ENCODE data around the gene KRT23.

Gene KRT23

DNA sequence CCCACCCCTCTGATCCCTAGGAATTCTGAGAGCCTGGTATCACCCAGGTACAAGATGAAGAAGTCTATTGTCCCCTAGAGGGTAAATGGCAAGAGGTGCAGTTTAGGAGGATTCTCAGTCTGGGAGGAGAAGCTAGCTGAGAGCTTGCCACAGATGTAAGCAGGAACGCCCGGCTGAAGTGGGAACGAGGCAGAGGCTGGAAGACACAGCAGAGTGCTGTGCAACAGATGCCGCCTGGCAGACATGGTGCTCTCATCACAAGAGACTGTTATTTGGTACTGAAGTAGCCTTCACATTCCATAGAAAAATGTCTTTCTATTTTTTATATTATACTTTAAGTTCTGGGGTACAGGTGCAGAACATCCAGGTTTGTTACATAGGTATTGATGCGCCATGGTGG, 32.1 kb downstream of the KRT23 start:
- no peak for DNase-seq

DNA sequence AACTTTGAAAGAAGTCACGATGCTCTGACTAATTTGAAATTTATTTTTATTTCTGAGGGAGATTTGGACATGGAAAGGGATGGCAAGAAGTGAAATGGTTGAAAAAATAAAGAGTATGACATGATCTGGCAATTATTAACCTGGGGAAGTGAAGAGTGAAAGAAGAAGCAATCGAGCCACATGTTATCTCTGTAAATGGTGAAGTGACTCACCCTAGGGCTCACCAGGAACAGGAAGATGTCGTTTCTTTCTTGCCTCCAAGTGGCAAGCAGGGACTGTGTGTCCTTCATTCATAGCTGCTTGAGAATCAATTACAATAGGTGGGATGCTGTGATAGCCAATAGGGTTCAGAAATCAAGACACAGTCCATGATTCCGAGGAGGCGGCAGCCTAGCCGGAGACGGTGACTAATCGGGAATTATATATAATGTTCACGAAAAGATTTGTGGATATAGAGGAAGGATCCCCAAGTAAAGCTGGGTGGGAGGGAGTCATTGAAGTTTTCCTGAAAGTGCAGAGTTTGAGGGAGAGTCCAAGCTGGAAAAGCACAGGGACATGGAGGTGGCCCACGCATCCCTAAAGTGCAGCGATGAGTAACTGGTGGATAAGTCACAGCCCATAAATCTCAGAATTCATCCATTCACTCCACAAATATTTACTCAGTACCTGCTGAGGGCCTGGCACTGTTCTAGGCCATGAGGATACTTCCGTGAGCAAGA, 34.2 kb downstream of the KRT23 start:
- peak; percentile 52 for DNase-seq

DNA sequence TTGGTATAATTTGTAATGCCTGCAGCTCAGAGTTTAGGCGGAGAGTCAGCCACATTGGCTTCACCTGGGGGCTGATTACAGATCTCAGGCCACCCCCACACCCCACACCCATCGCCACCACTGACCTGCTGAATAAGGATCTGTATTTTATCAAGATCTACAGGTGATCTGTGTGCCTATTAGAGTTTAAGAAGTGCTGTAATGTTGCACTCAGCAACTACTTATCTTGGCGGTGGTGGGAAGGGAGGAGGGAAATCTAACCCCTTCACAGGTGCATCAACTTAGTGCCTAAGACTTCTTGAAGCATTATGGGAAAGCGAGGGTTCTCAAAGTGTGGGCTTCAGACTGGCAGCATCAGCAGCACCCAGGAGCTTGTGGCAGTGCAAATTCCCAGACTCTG, 34.9 kb downstream of the KRT23 start:
- DNase-seq: no peak

DNA sequence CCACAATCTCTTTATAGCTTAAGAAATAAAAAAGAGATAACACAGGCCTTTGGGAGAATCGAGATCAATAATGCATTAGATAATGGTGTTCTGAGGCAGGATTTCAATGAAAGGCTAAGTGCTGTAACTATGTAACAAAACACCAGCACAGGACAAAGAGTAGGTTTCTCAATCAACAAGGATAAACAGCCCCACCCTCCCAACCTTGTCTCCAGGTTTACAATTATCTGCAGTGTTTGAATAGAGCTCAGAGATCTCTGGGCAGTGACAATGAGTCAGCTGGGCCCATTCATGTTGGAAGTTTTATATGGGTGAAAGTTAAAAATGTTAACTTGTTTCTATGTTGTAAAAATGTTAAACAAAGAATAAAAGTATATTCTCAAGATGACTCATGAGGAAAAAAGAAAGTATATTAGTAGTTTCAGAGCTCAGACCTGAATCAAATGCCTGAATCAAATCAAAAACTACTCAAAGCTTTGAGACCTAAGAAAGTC, 35.4 kb downstream of the KRT23 start:
- DNase-seq: no peak

DNA sequence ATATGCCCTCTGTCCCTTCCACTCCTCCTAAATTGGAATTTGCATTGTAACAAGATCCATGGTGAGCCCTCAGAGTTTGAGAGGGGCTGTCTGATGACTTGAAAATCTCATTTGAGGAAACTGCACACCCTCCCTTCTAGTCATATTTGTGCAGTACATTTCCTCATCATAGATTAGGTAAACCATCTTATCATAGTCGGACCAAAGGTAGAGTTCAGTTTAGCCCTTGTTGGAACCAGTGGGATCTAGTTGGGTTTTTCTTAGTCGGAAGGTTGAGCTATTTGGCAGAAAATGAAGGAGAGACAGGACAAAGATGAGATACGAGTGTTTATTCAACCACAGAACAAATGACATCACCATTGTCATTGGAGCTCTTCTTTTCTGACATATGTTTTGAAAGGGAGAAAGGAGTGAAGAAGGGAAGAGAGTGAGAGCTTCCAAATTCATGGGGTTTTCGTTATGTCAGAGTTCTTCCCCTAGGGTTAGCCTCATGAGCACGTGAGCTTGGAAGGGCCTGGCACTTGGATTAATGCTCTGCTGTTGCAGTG, 36.6 kb downstream of the KRT23 start:
- DNase-seq: no peak

DNA sequence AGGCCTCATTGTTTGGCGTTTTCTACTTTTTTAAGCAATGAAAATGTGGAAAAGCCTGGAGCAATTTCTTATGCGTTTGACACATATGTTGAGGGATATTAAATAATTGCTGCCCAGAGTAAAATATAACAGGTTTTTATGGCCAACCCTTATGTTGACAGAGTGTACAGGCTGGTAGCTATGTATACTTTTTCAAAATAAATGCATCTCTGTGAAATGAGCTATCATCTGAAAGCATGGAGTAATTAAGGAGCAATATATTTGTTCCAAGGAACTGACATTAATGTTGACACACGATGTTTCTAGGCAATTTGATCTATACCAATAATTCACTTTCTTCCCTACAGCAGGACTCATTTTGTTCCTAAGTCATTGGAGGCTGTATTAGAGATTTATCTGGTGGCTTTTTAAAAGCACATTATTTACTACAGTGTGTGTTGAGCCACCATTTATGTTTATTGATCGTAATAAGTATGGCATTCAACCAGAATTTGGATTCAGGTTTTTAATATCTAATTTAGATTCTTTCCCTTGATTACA, 40.5 kb downstream of the KRT23 start:
- no peak for DNase-seq

DNA sequence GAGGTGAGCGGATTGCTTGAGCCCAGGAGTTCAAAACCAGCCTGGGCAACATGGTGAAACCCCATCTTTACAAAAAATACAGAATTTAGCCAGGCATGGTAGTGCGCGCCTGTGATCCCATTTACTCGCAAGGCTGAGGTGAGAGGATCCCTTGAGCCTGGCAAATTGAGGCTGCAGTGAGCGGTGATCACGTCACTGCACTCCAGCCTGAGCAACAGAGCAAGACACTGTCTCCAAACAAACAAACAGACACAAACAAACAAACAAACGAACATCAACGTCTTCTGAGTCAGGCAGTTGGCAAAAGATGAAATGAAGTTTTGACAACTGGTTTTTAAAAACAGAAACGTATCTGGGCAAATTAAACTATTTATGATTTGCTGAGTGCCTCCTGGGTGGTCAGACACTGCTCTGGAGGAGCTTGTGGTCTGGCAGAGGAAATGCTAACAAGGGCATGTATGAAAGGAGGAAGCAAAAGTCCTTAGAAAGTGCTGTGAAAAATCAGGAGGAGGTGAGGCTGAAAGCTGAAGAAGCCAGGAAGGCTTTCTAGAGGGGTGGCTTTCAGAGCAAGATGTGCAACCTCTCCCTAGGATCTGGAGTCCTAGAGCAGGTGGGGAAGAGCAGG, 42.2 kb downstream of the KRT23 start:
- no peak for DNase-seq

DNA sequence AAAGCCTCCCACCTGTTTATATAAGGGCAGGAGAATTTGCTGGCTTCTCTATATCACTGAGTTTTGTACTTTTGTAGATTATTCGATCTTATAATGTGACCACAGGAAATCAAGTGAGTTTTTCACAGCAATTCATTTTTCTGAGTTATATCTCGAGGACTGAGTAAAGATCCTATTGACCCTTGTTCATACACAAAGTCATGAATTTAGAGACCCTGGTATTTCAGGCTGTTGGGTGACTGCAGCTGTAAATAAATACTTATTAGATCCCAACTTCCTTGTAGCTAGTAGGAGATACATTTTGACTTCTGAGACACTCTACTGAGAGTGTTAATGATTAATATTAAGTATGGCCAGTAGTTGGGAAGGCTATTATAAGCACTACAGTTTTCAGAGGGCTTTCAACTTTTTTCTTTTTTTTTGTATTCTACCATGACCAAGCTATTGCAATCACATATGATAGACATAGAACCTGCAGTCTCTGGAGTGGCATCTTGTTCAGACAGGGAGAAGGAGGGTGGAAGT, 49.2 kb downstream of the KRT23 start:
- DNase-seq: no peak

DNA sequence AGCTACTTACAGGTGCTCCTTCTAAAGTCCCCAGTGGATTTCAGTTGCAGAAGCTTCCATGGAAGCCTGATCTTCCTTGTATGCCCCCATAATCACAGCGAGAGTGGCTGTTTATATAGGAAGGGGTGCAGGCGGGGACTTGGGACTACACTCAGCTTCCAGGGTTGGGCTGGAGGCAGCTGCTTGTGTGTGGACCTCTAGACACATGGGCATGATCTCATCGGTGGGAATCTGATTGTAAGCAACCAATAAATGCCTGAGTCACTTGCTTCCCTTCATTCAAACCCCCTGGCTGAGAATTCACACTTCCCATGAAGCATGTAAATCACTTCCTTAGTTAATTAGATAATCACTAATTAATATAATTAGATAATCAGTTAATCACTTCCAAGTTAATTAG, 51.4 kb downstream of the KRT23 start:
- DNase-seq: no peak

DNA sequence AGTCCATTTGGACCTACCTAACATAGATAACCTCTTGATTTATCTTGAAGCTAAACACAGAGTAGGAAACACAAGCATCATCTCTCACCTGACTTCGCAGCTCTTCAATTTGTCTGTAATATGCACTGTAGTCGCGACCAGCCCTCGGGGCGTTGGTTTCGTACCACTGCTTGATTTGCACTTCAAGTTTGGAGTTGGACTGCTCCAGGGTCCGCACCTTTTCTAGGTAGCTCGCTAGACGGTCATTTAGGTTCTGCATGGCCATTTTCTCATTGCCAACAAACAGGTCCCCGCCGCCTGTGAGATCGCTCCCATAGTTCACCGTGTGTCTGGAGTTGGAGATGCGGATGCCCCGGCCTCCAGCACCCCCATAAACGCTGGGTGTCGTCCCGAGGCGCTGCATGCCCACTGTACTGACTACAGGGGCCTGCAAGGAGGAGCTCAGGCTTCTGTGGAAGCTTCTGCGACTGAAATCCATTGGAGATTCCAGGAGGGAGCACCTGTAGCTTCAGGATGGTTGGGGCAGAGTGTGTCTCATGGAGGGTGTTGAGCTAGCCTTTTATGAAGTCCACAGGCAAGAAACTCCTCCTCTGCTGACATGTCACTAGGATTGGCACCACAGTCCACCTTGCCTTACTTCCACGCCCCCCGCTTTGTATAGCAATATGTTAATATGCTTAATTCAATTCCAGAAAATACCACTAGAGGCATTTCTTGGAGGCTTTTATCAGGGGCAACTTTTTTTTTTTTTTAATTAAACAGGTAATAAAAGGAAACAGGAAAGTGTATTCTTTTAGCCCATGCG, 52.5 kb downstream of the KRT23 start, which contains the start of gene KRT20:
TSS of gene KRT20 (minus strand) at position 535 of the 805 bp plus-strand sequence. CDS start at position 478, 57 bp downstream.
- peak; percentile 5 for DNase-seq

DNA sequence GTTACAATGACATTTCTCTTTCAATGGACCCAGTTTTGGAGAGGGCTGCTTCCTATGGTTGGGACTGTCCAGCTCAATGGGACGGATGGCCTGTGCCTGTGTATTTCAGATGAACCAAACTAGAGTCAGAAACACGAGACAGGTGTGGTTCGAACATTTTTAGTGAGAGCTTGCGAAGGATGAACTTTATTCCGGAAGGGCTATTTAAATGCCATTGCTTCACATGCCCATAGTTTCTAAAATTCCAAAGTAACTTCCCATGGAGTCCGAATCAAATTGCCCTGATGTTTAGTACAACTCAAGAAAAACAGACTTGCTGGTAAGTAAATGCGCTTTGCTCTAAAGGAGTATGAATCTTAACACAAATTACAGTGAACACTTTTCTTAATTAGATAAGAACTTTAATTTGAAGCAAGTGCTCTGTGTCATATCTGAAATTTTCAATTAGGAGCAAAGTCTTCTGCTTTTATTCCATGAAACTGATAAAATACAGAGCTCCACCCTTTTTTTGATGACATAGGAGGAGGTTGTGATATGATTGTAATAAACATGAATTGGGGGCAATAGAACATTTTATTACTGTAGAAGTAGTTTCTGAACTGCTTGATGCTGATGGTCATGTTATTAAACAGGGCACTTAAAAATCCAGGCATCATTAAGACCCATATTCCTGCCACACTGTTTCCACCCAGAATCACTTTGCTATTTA, 53.7 kb downstream of the KRT23 start:
- no peak for DNase-seq

DNA sequence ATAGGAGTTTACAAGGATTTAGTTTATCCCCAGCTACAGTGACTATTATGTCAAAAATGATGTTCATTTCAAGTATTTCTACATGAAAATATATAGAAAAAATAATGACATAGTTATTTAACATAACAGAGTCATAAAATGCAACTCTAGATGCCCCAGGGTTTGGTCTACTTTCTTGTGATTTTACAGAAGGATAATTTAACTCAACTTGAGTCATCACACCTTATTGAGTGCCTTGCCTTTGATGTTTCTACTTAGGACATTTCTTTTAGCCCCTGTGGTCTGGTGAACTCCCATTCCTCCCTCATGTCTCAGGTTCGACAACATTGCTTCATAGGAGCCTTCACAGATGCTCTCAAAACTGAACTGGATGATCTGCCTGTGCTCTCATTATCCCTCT, 54.4 kb downstream of the KRT23 start:
- DNase-seq: no peak

DNA sequence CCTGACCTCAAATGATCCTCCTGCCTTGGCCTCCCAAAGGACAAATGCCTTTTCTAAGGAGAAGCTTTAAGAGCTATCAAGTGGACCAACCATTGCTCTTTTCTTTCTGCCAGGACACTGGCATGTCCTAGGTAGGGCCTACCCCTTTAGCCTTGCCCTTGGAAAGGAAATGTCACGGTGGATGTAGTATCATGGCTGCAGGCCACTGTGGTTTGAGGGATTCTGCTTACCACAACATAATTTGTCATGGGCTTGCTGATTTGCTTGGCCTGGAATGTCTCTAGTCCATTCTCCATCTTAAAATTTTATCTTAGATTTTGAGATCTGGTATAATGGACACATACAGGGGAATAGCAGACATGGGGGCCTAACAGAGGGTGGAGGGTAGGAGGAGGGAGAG, 58.4 kb downstream of the KRT23 start:
- no peak for DNase-seq

DNA sequence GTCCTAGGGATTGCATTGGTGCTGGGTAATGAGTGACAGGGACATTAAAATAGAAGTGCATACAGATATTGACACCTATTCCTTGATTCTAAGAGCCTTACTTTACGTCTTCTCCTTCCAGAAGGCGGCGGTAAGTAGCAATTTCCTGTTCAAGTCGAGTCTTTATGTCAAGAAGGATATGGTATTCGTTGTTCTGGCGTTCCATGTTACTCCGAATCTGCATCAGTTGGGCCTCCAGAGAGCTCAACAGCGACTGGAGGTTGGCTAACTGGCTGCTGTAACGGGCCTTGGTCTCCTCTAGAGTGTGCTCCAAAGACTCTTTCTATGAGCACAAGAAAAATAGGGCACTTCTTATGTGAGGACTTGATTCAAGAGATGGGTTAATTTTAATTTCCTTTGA, 59.4 kb downstream of the KRT23 start:
- no peak for DNase-seq

DNA sequence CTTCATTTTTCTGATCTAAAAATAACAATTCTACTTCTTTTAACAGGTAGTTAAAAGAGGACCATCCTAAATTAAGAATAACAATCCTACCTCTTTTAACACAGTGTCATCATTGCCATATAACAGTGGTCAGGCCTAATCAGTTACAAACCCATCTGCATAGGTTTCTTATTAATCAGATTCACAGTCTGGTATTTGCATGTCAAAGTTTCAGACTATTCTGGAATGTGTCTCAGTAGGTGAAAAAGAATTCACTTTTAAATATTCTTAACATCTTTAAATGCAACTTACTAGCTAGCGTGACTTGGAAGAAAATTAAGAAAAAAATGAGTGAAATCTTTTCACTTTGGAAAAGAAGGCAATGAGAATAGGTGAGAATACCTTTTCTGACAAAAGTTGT, 63.6 kb downstream of the KRT23 start:
- no peak for DNase-seq

DNA sequence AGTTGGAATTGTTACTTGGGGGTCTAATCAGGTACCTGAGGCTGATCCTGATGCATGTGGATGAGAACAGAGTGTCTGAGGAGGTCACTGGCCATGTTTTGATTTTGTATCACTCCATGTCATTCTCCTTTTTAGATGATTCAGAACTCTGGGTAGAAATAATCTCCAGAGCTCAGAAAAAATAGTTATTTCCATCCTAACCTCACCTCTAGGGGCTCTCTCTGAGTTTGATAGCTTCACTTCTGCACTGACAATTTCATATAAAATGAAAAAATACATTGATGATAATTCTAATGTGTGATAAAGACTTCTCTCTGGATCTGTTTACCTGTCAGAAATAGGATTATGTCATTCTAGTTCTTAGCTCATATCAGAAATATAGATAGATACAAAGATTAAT, 64.2 kb downstream of the KRT23 start:
- no peak for DNase-seq

All from OCI-M1 (cell line).